ENCODE results near the gene PAX3.

PAX3 gene

GRCh38 chr2:222241128-222241870 is 57.5 kb downstream of the PAX3 start:
- Histone ChIP-seq H3K4me1 (ENCODE audit: control insufficient read depth, insufficient read depth, low read length) (peaks cover 8% of the 10 kb centered on the region; the same call in 1 of the 2 replicates), H3K27me3 (ENCODE audit: control insufficient read depth, insufficient read depth, low read length) (no peaks in the 10 kb centered on the region), H3K9me3 (ENCODE audit: control insufficient read depth, insufficient read depth, low read length) (no peaks in the 10 kb centered on the region), H3K4me3 (ENCODE audit: low read length) (no peak overlapping the region), H3K36me3 (ENCODE audit: control insufficient read depth, insufficient read depth, low read length) (no peaks in the 10 kb centered on the region), H3K27ac (ENCODE audit: low read length) (no peak overlapping the region)
- no CpG with 5 or more reads among the region's 10 CpGs for WGBS (ENCODE audit: insufficient coverage, insufficient read length)
- no peak for DNase-seq (ENCODE audit: low read depth, low spot score)

GRCh38 chr2:222240676-222241049 is 58.1 kb downstream of the PAX3 start:
- Histone ChIP-seq H3K9me3 (ENCODE audit: control insufficient read depth, insufficient read depth, low read length) (no peaks in the 10 kb centered on the region), H3K36me3 (ENCODE audit: control insufficient read depth, insufficient read depth, low read length) (no peaks in the 10 kb centered on the region), H3K4me1 (ENCODE audit: control insufficient read depth, insufficient read depth, low read length) (peaks cover 8% of the 10 kb centered on the region; the same call in 1 of the 2 replicates), H3K27me3 (ENCODE audit: control insufficient read depth, insufficient read depth, low read length) (no peaks in the 10 kb centered on the region), H3K27ac (ENCODE audit: low read length) (no peak overlapping the region), H3K4me3 (ENCODE audit: low read length) (no peak overlapping the region)
- no CpG with 5 or more reads among the region's 5 CpGs for WGBS (ENCODE audit: insufficient coverage, insufficient read length)
- no peak for DNase-seq (ENCODE audit: low read depth, low spot score)

DNA sequence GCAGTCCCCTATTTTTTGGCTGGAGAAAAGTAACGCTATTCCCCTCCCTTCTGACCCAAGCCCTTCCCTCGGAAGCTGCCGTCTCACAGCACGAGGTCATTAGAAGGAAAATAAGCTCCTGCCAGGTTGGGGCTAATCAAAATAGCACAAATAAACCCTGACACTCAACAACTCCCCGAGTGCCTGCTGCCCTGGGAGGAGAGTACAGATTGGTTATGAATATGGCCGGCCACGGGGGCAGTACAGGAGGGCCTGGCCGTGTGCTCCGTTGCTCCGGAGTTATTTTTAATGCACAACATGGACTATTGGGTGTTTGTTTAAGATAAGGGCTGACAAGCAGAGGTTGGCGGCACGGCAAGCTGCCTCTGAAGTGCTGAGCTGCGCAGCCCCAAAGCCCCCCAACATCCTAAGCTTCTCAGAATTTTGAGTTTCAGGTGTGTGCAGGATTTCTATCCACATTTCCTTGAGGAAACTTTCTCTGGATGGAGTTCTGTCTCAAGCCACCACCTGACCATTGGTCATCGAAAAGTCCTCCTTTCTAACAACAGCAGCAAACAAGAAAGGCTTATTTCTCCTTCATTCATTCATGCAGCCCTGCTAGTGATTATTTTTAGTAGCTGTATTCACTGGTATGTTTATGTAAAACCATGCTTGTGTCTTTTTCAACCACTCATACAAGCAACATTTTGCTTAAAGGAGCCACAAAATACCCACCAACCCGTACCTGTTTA is 58.7 kb downstream of the PAX3 start:
- no peaks in the 10 kb centered on the region for H3K9me3 ChIP-seq (ENCODE audit: control insufficient read depth, insufficient read depth, low read length)

GRCh38 chr2:222239091-222239490 is 59.7 kb downstream of the PAX3 start:
- H3K4me3 ChIP-seq (ENCODE audit: low read length) = no peak overlapping the region
- DNase-seq (ENCODE audit: low read depth, low spot score) = no peak
- H3K27me3 ChIP-seq (ENCODE audit: control insufficient read depth, insufficient read depth, low read length) = no peaks in the 10 kb centered on the region
- H3K9me3 ChIP-seq (ENCODE audit: control insufficient read depth, insufficient read depth, low read length) = no peaks in the 10 kb centered on the region
- H3K4me1 ChIP-seq (ENCODE audit: control insufficient read depth, insufficient read depth, low read length) = peaks cover 8% of the 10 kb centered on the region; the same call in 1 of the 2 replicates
- no peak overlapping the region for H3K27ac ChIP-seq (ENCODE audit: low read length)
- no CpG with 5 or more reads among the region's 4 CpGs for WGBS (ENCODE audit: insufficient coverage, insufficient read length)
- H3K36me3 ChIP-seq (ENCODE audit: control insufficient read depth, insufficient read depth, low read length) = no peaks in the 10 kb centered on the region

More for the DNA sequence above, 58.7 kb downstream of the PAX3 start:
- Histone ChIP-seq H3K36me3 (ENCODE audit: control insufficient read depth, insufficient read depth, low read length) (no peaks in the 10 kb centered on the region), H3K27ac (ENCODE audit: low read length) (no peak overlapping the region), H3K4me3 (ENCODE audit: low read length) (no peak overlapping the region), H3K4me1 (ENCODE audit: control insufficient read depth, insufficient read depth, low read length) (peaks cover 8% of the 10 kb centered on the region; the same call in 1 of the 2 replicates), H3K27me3 (ENCODE audit: control insufficient read depth, insufficient read depth, low read length) (no peaks in the 10 kb centered on the region)
- no CpG with 5 or more reads among the region's 15 CpGs for WGBS (ENCODE audit: insufficient coverage, insufficient read length)
- DNase-seq (ENCODE audit: low read depth, low spot score) = no peak

DNA sequence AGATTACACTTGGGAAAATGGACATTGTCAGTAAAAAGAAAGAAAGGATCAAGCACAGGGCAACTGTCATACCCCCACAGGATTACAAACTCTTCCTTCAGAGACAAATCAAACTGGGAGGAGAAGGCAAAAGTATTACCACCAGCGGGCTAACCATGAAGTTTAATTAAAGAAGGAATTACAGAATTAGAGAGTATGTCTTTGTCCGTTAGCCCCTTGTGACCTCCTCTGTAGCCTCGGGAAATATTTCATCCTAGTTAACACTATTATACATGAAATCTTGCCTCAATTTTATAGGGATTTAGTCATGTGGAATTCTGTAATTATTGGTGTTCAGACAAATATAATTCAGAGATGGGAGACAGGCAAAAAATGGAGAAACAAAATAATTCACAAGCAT is 60.7 kb downstream of the PAX3 start:
- no peaks in the 10 kb centered on the region for H3K27me3 ChIP-seq (ENCODE audit: control insufficient read depth, insufficient read depth, low read length)
- WGBS (ENCODE audit: insufficient coverage, insufficient read length) = no CpG with 5 or more reads among the region's 3 CpGs
- H3K9me3 ChIP-seq (ENCODE audit: control insufficient read depth, insufficient read depth, low read length) = no peaks in the 10 kb centered on the region
- no peak overlapping the region for H3K27ac ChIP-seq (ENCODE audit: low read length)
- H3K36me3 ChIP-seq (ENCODE audit: control insufficient read depth, insufficient read depth, low read length) = no peaks in the 10 kb centered on the region
- H3K4me1 ChIP-seq (ENCODE audit: control insufficient read depth, insufficient read depth, low read length) = peaks cover 8% of the 10 kb centered on the region; the same call in 1 of the 2 replicates
- no peak for DNase-seq (ENCODE audit: low read depth, low spot score)
- no peak overlapping the region for H3K4me3 ChIP-seq (ENCODE audit: low read length)

DNA sequence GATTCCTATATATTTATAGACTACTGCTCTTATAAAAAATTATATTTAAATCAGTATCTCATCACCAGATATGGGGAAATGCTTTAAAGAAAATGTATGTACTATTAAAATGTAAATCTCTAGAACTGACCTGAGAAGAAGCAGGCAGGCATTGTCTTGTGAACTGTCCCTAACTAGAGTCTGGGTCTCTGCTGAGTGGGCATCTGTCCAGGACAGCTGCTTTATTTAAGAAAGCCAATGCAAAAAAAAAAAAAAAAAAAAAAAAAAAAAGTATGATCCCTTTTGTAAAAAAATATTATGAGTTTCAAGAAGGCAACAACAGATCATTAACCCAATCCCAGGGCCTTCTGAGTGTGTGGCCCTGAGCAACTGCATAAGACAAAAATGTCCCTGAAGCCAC is 66.0 kb downstream of the PAX3 start:
- no peaks in the 10 kb centered on the region for H3K27me3 ChIP-seq (ENCODE audit: control insufficient read depth, insufficient read depth, low read length)
- no peak overlapping the region for H3K4me3 ChIP-seq (ENCODE audit: low read length)
- no peak overlapping the region for H3K27ac ChIP-seq (ENCODE audit: low read length)
- no peak for DNase-seq (ENCODE audit: low read depth, low spot score)
- no peaks in the 10 kb centered on the region for H3K4me1 ChIP-seq (ENCODE audit: control insufficient read depth, insufficient read depth, low read length)
- H3K9me3 ChIP-seq (ENCODE audit: control insufficient read depth, insufficient read depth, low read length) = no peaks in the 10 kb centered on the region
- no peaks in the 10 kb centered on the region for H3K36me3 ChIP-seq (ENCODE audit: control insufficient read depth, insufficient read depth, low read length)

DNA sequence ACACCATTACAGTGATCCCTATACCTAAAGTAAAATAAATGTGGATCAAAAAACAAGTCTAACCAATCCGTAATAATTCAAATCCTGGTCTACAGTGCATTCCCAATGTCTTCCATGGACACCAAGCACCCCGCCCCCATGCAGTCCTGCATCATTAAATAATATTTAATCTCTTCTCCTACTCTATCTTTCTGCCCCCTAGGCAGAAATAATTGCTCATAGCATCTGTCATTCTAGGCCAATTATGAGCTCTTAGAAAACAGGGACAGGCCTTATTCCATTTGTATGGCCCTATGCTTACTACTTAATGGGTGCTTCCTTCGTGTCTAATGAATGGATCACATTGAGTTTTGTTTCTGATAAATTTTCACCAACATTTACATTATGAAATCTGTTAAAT is 66.4 kb downstream of the PAX3 start:
- Histone ChIP-seq H3K27ac (ENCODE audit: low read length) (no peak overlapping the region), H3K9me3 (ENCODE audit: control insufficient read depth, insufficient read depth, low read length) (no peaks in the 10 kb centered on the region), H3K4me1 (ENCODE audit: control insufficient read depth, insufficient read depth, low read length) (no peaks in the 10 kb centered on the region), H3K27me3 (ENCODE audit: control insufficient read depth, insufficient read depth, low read length) (no peaks in the 10 kb centered on the region), H3K36me3 (ENCODE audit: control insufficient read depth, insufficient read depth, low read length) (no peaks in the 10 kb centered on the region), H3K4me3 (ENCODE audit: low read length) (no peak overlapping the region)
- DNase-seq (ENCODE audit: low read depth, low spot score) = no peak
- WGBS (ENCODE audit: insufficient coverage, insufficient read length) = no CpG with 5 or more reads among the region's 3 CpGs

GRCh38 chr2:222228054-222228453 is 70.7 kb downstream of the PAX3 start:
- Histone ChIP-seq H3K9me3 (ENCODE audit: control insufficient read depth, insufficient read depth, low read length) (no peaks in the 10 kb centered on the region), H3K4me1 (ENCODE audit: control insufficient read depth, insufficient read depth, low read length) (no peaks in the 10 kb centered on the region), H3K36me3 (ENCODE audit: control insufficient read depth, insufficient read depth, low read length) (no peaks in the 10 kb centered on the region), H3K27ac (ENCODE audit: low read length) (no peak overlapping the region), H3K4me3 (ENCODE audit: low read length) (no peak overlapping the region), H3K27me3 (ENCODE audit: control insufficient read depth, insufficient read depth, low read length) (no peaks in the 10 kb centered on the region)
- DNase-seq (ENCODE audit: low read depth, low spot score) = no peak
- WGBS (ENCODE audit: insufficient coverage, insufficient read length) = no CpG with 5 or more reads among the region's 4 CpGs

GRCh38 chr2:222218786-222219185 is 80.0 kb downstream of the PAX3 start:
- H3K4me3 ChIP-seq (ENCODE audit: low read length) = no peak overlapping the region
- H3K27me3 ChIP-seq (ENCODE audit: control insufficient read depth, insufficient read depth, low read length) = no peaks in the 10 kb centered on the region
- no peak for DNase-seq (ENCODE audit: low read depth, low spot score)
- H3K9me3 ChIP-seq (ENCODE audit: control insufficient read depth, insufficient read depth, low read length) = no peaks in the 10 kb centered on the region
- H3K4me1 ChIP-seq (ENCODE audit: control insufficient read depth, insufficient read depth, low read length) = 0 out of 2 replicates have a peak, but pooled peaks cover 1% of the 10 kb centered on the region
- no CpG with 5 or more reads among the region's 6 CpGs for WGBS (ENCODE audit: insufficient coverage, insufficient read length)
- H3K27ac ChIP-seq (ENCODE audit: low read length) = no peak overlapping the region
- H3K36me3 ChIP-seq (ENCODE audit: control insufficient read depth, insufficient read depth, low read length) = no peaks in the 10 kb centered on the region

GRCh38 chr2:222217712-222218111 is 81.1 kb downstream of the PAX3 start:
- Histone ChIP-seq H3K4me1 (ENCODE audit: control insufficient read depth, insufficient read depth, low read length) (0 out of 2 replicates have a peak, but pooled peaks cover 1% of the 10 kb centered on the region), H3K27ac (ENCODE audit: low read length) (no peak overlapping the region), H3K9me3 (ENCODE audit: control insufficient read depth, insufficient read depth, low read length) (no peaks in the 10 kb centered on the region), H3K36me3 (ENCODE audit: control insufficient read depth, insufficient read depth, low read length) (no peaks in the 10 kb centered on the region), H3K27me3 (ENCODE audit: control insufficient read depth, insufficient read depth, low read length) (no peaks in the 10 kb centered on the region), H3K4me3 (ENCODE audit: low read length) (no peak overlapping the region)
- no peak for DNase-seq (ENCODE audit: low read depth, low spot score)
- WGBS (ENCODE audit: insufficient coverage, insufficient read length) = no CpG with 5 or more reads among the region's 1 CpG
